NCI-H510A treated with DMSO at 0.1 percent for 48 hours (cell line): Measurements from ENCODE around the gene NCOA4.
"Not testable (repeated sequence)": the region's sequence is repeated elsewhere in the genome, so short reads cannot be mapped to it uniquely, and the experiment has no call there.

Experiments used
- DNase-seq: peaks from one replicate; lab custom pipeline; 2025; lab: John Stamatoyannopoulos, UW

Gene NCOA4

DNA sequence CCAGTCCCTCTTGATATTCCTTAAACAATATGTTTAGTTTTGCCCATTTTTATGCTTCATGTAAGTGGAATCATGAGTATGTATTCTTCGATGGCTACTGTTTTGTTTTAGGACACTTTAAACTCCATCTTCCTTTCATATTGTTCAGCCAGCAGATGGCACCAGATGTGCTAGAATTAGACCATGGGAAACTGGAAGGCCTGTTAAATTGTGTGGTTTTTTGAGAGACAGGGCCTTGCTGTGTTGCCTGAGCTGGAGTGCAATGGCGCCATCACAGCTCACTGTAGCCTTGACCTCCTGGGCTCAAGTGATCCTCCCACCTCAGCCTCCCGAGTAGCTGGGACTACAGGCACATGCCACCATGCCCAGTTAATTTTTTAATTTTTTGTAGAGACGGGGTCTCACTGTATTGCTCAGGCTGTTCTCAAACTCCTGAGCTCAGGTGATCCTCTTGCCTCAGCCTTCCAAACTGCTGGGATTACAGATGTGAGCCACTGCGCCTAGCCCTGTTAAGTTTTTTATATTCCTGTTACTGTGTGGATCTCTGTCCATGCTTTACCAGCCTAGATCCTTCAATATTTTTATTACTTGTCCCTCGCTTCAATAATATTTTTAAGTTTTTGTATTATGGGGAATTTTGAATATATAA, 46.8 kb downstream of the NCOA4 start:
- not testable (repeated sequence) for DNase-seq

GRCh38 chr10:45981367-45981766, 49.1 kb downstream of the NCOA4 start:
- DNase-seq = not testable (repeated sequence)

DNA sequence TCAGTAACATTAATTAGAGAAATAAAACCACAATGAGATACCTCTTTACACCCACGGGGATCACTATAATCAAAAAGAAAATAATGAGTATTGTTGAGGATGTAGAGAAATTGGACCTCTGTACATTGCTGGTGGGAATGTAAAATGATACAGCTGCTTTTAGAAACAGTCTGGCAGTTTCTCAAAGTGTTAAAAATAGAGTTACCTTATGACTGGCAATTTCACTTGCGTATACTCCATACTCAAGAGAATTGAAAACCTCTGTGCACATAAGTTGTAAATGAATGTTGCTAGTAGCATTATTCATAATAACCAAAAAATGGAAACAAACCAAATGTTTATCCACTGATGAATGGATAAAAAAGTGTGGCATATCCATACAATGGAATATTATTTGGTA, 51.9 kb downstream of the NCOA4 start:
- not testable (repeated sequence) for DNase-seq

DNA sequence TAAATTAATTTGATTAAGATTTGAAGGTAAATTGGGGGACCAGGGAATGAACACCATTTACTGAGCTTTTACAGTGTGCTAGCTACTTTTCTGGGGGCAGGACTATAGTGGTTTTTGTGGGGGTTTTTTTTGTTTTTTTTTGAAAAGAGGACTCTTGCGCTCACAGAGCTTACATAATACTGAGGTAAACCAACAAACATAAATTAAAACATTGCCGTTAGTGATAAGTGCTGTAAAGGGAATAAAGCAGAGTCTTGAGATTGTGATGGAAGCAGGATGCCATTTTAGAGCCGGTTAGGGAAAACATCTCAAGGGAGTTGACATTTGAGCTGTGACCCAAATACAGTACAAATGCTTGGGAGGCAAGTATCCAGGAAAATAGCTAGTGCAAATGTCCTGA, 56.4 kb downstream of the NCOA4 start:
- DNase-seq = not testable (repeated sequence)

GRCh38 chr10:45972813-45973169, 57.6 kb downstream of the NCOA4 start:
- DNase-seq = not testable (repeated sequence)

DNA sequence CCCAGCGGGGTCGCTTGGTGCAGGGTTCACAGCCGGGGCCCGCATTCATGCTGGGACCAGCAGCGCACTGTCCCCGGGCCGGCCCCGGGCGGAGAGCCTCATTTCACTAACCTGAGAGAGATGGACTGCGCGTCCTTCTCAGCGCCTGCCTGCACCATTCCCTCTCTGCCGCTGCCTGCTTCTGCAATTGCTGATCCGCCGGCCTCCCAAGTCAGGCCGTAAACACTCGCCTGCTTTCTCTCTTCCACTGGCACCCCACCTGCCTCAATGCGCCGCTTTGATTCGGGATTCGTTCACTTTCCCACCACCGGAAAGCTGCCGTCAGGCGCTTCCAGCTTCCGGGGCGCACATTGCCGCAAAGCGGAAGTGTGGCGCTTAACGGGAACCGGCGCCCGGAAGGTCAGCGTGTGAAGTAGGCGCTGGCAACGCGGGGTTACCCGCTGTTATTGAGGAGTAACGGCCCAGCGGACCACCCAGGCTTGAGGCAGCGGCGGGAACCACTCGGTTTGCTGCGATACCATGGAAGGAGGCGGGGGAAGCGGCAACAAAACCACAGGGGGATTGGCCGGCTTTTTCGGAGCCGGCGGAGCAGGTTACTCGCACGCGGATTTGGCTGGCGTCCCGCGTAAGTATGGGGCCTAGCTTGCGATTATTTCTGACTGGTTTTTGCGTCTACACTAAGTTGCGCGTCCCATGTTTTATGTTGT, 58.2 kb downstream of the NCOA4 start, which contains the start of gene TIMM23:
TIMM23 (plus strand) TSS at position 384 of the 707 bp plus-strand sequence; CDS start at position 520, 136 bp downstream.
- peak; percentile 2 for DNase-seq

DNA sequence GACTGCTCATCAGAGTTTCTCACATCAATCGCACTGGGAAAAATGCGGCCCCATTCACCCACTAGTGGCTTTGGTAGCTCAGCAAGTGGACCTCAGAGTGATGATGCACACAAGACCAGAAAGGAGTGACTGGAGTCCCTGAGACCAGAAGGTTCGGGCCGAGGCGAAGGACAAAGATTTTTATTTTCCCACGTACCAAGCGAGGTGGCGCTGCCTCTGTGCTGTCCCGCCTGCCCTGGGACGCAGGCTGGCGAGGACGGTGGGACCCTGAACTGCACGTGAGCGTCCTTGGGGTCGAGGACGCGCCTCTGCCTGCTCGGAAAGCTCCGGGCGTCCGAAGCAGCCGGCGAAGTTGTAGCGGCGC, 58.7 kb downstream of the NCOA4 start:
- DNase-seq = not testable (repeated sequence)

DNA sequence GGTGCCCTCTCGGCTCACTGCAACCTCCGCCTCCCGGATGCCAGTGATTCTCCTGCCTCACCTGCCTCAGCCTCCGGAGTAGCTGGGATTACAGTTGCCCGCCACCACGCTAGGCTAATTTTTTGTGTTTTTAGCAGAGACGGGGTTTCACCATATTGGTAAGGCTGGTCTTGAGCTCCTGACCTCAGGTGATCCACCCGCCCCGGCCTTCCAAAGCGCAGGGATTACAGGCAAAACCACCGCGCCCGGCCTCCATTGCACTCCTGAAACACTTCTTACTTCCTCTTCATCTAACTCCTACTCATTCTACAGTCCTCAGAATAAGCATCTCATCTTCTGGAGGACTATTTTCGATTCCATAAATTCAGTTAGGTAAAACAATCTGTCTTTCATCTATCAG, 59.4 kb downstream of the NCOA4 start:
- not testable (repeated sequence) for DNase-seq

GRCh38 chr10:45962686-45963452, 67.6 kb downstream of the NCOA4 start:
- DNase-seq = not testable (repeated sequence)

DNA sequence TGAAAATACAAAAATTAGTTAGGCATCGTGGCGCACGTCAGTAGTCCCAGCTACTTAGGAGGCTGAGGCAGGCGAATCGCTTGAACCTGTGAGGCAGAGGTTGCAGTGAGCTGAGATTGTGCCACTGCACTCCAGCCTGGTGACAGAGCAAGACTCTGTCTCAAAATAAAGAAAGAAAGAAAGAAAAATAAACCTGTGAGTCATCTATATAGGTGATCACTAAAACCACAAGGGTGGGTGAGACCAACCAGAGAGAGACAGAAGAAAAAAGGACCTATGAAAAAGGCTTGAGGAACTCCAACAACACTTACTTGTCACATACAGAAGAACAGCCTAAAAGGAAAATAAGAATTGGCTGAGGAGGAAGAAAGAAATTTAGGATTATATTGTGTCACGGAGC, 72.5 kb downstream of the NCOA4 start:
- DNase-seq = not testable (repeated sequence)

- not testable (repeated sequence) for DNase-seq
These were observed 73.8 kb downstream of the NCOA4 start for GRCh38 chr10:45956634-45957033.
